Uterus (tissue), 4 donors: ENCODE measurements around the gene KCNMA1. TPM values are rescaled to one million over a fixed set of nuclear protein-coding genes. Genes with fewer than 3 reads are reported as not detected.

Experiments used
- DNase-seq, 2 donors: peaks; one replicate each; pipeline ENCODE4 v3.0.0-alpha.2; 2019 to 2020
- H3K27ac ChIP-seq, 2 donors: fragments of 200-600 bp; sonication (generic); 1 replicate in 1 of 2; 2 replicates in 1 of 2; pipeline ENCODE4 v1.5.1; 2016 to 2018
- H3K27me3 ChIP-seq, 2 donors: fragments of 200-600 bp; sonication (generic); one replicate each; pipeline ENCODE4 v1.5.1; 2018 to 2019; ENCODE audit warnings: control low read depth in 1 of 2
- H3K36me3 ChIP-seq, 2 donors: fragments of 200-600 bp; sonication (generic); one replicate each; pipeline ENCODE4 v1.5.1; 2019; ENCODE audit warnings: control low read depth in 1 of 2
- H3K4me1 ChIP-seq, 2 donors: fragments of 200-600 bp; sonication (generic); one replicate each; pipeline ENCODE4 v1.5.1; 2018 to 2019; ENCODE audit warnings: control low read depth in 1 of 2
- H3K4me3 ChIP-seq, 2 donors: fragments of 200-600 bp; sonication (generic); 1 replicate in 1 of 2; 2 replicates in 1 of 2; pipeline ENCODE4 v1.5.1; 2018 to 2019; ENCODE audit warnings: mild to moderate bottlenecking in 1 of 2
- H3K9me3 ChIP-seq, 2 donors: fragments of 200-600 bp; sonication (generic); one replicate each; pipeline ENCODE4 v1.5.1; 2019; ENCODE audit warnings: control low read depth in 1 of 2
- CTCF ChIP-seq, 4 experiments: fragments of 200-600 bp in 2 of 4; fragments of 450-650 bp in 2 of 4; sonication (generic) in 2 of 4; IDR thresholded peaks; one replicate each; pipeline ENCODE4 v1.5.1; 2016 to 2019; ENCODE audit warnings: antibody characterized with exemption in 4 of 4, mild to moderate bottlenecking in 2 of 4, moderate library complexity in 1 of 4
- POLR2A ChIP-seq, 2 donors: fragments of 450-650 bp; IDR thresholded peaks; one replicate each; pipeline ENCODE4 v1.6.1; 2016; ENCODE audit warnings: antibody characterized with exemption in 2 of 2, mild to moderate bottlenecking in 1 of 2, moderate library complexity in 1 of 2
- intact Hi-C: fragments of 100-400 bp; cut with DNase I; formaldehyde crosslinking; loops from one replicate; pipeline ENCODE4 v1.15.1; 2023; ENCODE audit warnings: low total_unique reads
- total RNA-seq, 4 donors: library from RNA; depleted of rRNA in 3 of 4; stranded (reverse); fragments of >200 nt in 3 of 4; gene quantifications; one replicate each; pipeline versions ENCODE4 v1.1.0 to v1.2.4, GENCODE V29; 2014 to 2023
- donor health status: DM: yes; HTN: yes; CAD: no.

Gene KCNMA1
- total RNA-seq, 4 donors from 2014 or later = 86.2 to 236 (median 164) TPM

GRCh38 chr10:77131214-77131613 lies 506.4 kb downstream of the KCNMA1 start:
- no peak overlapping the region for H3K27ac ChIP-seq
- no peaks in the 10 kb centered on the region for H3K4me1 ChIP-seq
- H3K4me3 ChIP-seq = no peak overlapping the region
- H3K9me3 ChIP-seq = no peaks in the 10 kb centered on the region
- intact Hi-C loops = no loop called here
- no peaks in the 10 kb centered on the region for H3K36me3 ChIP-seq
- DNase-seq = no peak
- H3K27me3 ChIP-seq = no peaks in the 10 kb centered on the region
- TF ChIP-seq POLR2A (IDR thresholded peaks at IDR 0.05) (no peak), CTCF (IDR thresholded peaks at IDR 0.05) (no peak)

- H3K27me3 ChIP-seq = no peaks in the 10 kb centered on the region
- no peaks in the 10 kb centered on the region for H3K36me3 ChIP-seq
- TF ChIP-seq CTCF (IDR thresholded peaks at IDR 0.05) (no peak), POLR2A (IDR thresholded peaks at IDR 0.05) (no peak)
- H3K27ac ChIP-seq = no peak overlapping the region
- H3K9me3 ChIP-seq = no peaks in the 10 kb centered on the region
- no peak for DNase-seq
- intact Hi-C loops = no loop called here
- H3K4me3 ChIP-seq = no peak overlapping the region
- no peaks in the 10 kb centered on the region for H3K4me1 ChIP-seq
Observed at GRCh38 chr10:77127243-77127642, 510.4 kb downstream of the KCNMA1 start.

DNA sequence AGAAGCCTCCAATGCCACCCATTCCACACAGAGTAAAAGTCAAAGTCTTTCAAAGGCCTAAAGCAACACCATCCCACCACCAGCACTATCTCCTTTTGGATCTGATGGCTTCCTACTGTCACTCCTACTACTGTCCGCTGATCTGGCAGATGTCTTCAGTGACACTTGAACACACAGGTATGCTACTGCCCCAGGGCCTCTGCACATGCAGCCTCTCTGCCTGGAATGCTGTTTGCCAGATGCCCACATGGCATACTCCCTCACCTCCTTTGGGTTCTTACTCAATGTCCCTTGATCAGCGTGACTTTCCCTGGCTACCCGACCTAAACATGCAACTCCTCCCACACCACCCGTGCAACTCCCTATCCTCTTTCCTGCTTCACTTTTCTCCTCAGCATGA lies 512.4 kb downstream of the KCNMA1 start:
- H3K4me3 ChIP-seq = no peak overlapping the region
- intact Hi-C loops = no loop called here

GRCh38 chr10:77123330-77123729 lies 514.3 kb downstream of the KCNMA1 start:
- TF ChIP-seq POLR2A (IDR thresholded peaks at IDR 0.05) = no peak
- TF ChIP-seq CTCF (IDR thresholded peaks at IDR 0.05) = no peak
- no peak for DNase-seq
- intact Hi-C loops = no loop called here
- Histone ChIP-seq H3K4me1 (peaks cover 0 to 6% of the 10 kb centered on the region in 2 donors), H3K27me3 (no peaks in the 10 kb centered on the region), H3K9me3 (no peaks in the 10 kb centered on the region), H3K27ac (no peak overlapping the region), H3K36me3 (no peaks in the 10 kb centered on the region), H3K4me3 (no peak overlapping the region)

More for the DNA sequence above, 512.4 kb downstream of the KCNMA1 start:
- Histone ChIP-seq H3K9me3 (no peaks in the 10 kb centered on the region), H3K27me3 (no peaks in the 10 kb centered on the region), H3K4me1 (peaks cover 0 to 6% of the 10 kb centered on the region in 2 donors), H3K36me3 (no peaks in the 10 kb centered on the region), H3K27ac (no peak overlapping the region)
- DNase-seq = no peak
- TF ChIP-seq POLR2A (IDR thresholded peaks at IDR 0.05) (no peak), CTCF (IDR thresholded peaks at IDR 0.05) (no peak)

DNA sequence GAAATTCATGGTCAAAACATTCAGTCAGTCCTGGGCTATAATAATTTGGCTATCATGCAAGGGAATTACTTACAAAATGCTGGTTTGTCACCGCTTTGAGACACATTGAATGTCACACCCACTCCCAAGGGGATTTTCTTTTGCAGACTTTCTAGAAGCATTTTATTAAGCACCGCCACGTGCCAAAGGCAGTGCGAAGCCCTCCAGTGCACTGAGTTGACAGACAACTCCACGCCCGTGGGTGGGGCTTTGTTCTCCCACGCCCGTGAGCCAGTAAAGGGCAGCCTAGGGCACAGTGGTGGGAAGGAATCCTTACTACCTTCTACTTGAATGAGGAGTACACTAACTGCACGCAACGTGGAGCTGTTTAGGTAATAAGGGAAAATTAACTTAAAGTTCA lies 515.8 kb downstream of the KCNMA1 start:
- no peak for DNase-seq
- H3K27me3 ChIP-seq = no peaks in the 10 kb centered on the region
- H3K4me3 ChIP-seq = no peak overlapping the region
- TF ChIP-seq CTCF (IDR thresholded peaks at IDR 0.05) (no peak), POLR2A (IDR thresholded peaks at IDR 0.05) (no peak)
- no peaks in the 10 kb centered on the region for H3K36me3 ChIP-seq
- no peaks in the 10 kb centered on the region for H3K9me3 ChIP-seq
- intact Hi-C loops = no loop called here
- no peak overlapping the region for H3K27ac ChIP-seq
- H3K4me1 ChIP-seq = peaks cover 0 to 6% of the 10 kb centered on the region in 2 donors
